Activated CD8-positive, alpha-beta memory T cell treated with anti-CD3 and anti-CD28 coated beads, Interleukin-2, amount 50 U/mL, for 4 hours (primary cell): ENCODE data around the gene ABHD8.

ENCODE experiments used
- DNase-seq: peaks from one replicate; pipeline ENCODE4 v3.0.0-alpha.2; 2020

ABHD8 gene

GRCh38 chr19:17262557-17262956 lies 40.7 kb downstream of the ABHD8 start:
- DNase-seq: no peak

DNA sequence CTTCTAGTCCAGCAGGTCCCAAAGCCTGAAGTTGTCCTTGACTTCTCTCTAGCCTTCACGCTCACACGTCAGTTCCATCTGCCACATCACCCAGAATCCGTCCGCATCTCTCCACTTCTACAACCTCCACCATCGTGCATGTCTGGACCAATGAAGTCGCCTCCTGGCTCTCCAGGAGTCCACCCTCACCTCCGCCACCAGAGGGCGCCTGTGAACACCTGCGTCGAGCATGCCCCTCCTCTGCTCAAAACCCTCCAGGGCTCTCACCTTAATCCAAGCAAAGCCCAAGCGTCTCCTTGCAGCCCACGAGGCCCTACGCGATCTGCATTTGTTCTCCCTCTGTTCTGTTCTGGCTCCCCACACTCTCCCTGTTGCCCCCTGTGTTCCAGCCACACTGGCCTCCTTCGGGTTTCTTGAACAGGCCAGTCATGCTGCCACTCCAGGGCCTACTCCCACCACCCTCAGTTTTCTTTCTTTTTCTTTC lies 42.3 kb downstream of the ABHD8 start:
- DNase-seq: peak; percentile 89

DNA sequence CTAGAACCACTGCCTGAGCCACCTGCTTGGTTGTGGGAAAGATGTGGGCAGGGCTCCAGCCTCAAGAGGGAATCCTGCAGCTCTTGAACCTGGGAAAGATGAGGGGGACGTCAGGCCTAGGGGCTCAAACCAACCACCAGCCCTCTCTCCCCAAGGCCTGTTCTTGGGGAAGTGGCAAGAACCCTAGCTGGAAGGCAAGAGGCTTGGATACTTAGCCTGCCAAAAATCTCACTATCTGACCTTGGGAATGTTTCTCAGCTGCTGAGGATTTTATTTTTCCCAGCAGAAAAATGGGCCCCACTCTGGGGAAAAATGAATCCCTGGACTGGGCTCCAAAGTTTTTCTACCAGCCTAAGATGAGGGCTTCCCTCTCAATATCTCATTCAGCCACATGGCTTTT lies 43.3 kb downstream of the ABHD8 start:
- DNase-seq: no peak

DNA sequence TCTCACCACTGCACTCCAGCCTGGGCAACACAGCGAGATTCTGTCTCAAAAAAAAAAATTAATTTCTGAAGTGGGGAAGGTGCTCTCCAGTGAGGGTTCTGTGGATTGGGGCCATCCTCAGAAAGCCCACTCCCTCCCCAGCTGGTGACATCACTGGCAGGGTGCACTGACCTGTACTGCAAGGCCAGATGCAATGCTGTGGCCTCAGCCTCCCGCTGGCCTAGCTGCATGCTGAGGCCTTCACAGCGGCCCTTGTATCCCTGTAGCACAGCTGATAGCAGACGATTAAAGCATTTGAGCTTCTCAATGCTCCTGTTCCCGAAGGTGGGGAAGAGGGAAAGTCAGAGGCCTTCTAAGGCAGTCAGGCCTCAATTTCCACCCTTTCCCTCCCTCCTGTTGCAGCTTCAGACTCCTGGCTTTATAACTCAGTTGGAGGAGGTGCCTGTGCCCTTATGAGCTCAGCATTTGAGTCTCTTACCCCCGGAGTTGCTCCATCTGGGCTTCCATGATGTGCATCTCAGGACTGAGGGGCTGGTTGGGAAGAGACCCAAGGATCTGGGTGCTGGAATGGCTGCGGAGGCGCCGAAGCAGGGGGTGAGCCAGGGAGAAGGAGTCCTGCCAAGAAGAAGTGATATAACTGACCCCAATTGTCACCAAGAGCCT lies 44.0 kb downstream of the ABHD8 start:
- DNase-seq: no peak

DNA sequence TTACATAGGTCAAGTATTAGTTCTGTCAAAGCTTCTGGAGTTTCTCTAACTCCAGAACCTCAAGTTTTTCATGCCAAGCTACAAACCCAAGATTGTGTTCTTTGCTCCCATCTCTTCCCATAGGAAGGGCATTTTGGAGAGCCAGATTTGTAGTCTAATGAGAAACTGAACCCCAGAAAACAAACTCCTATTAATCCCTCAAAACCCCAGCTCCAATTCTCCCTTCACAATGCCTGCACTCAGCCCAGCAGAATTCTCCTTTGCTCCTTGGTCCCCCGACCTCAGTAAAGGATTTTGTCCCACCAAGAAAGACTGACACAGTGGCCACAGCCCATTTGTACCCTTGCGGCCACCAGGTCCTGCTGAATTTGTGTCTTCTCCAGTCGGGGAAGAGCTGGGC lies 47.1 kb downstream of the ABHD8 start:
- no peak for DNase-seq

GRCh38 chr19:17255150-17255621 lies 48.0 kb downstream of the ABHD8 start:
- no peak for DNase-seq

DNA sequence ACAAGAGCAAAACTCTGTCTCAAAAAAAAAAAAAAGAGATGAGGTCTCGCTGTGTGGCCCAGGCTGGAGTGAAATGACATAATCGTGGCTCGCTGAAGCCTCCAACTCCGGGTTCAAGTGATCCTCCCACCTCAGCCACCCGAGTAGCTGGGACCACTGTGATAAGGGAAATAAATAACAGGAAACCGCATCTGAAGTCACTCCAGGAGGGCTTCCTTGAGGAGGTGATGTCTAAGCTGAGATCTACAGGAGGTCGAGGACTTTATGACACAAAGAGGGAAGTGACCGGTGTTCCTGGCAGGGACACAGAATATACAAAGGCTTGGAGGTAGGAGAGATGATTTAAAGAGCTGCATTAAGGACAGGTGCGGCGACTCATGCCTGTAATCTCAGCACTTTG lies 48.6 kb downstream of the ABHD8 start:
- DNase-seq: no peak

GRCh38 chr19:17249887-17250548 lies 53.2 kb downstream of the ABHD8 start:
- DNase-seq: no peak

- DNase-seq: no peak
Measured at GRCh38 chr19:17248011-17248776, 55.0 kb downstream of the ABHD8 start.

- DNase-seq: no peak
Measured at GRCh38 chr19:17246681-17247425, 56.4 kb downstream of the ABHD8 start.

GRCh38 chr19:17245535-17245984 lies 57.7 kb downstream of the ABHD8 start, which contains the start of gene NR2F6:
Gene NR2F6, minus strand, starts transcription at chr19:17245919. Its CDS starts 699 bp downstream, at chr19:17245220.
- no peak for DNase-seq

GRCh38 chr19:17244618-17245534 lies 58.3 kb downstream of the ABHD8 start:
- no peak for DNase-seq

DNA sequence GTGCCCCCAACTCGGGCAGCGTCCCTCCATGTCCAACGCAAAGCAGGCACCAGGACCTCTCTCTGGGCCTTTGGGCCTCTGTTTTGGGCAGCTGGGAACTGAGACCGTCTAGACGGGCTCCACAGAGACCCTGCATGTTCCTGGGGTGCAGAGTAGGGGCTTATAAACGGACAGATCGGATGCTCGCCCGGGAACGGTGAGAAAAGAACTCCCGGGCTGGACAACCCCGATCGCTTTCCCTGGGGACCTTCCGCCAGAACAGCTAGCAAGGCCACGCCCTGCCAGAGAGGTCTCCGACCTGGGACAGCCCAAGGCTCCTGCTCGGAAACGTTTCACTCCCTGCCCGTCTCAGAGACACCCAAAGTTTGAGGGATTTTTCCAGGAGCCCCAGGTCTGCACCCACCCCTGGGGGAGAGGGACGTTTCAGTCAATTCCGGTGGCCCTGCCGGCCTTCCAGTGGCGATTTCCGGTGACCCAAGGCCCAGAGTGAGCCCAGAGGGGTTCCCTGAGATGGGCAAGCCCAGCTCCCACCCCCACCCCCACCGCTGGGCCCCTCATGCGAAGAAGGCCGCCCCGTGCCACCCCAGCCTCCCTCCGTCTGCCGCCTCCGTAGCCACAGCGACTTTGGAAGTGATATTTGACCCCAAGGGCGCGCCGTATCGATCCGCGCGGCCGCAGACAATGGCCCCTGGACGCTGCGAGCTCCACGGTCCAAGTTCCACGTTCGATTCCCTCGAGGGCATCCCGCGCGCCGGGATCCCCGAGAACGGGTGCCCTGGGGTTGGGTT lies 59.2 kb downstream of the ABHD8 start:
- no peak for DNase-seq

DNA sequence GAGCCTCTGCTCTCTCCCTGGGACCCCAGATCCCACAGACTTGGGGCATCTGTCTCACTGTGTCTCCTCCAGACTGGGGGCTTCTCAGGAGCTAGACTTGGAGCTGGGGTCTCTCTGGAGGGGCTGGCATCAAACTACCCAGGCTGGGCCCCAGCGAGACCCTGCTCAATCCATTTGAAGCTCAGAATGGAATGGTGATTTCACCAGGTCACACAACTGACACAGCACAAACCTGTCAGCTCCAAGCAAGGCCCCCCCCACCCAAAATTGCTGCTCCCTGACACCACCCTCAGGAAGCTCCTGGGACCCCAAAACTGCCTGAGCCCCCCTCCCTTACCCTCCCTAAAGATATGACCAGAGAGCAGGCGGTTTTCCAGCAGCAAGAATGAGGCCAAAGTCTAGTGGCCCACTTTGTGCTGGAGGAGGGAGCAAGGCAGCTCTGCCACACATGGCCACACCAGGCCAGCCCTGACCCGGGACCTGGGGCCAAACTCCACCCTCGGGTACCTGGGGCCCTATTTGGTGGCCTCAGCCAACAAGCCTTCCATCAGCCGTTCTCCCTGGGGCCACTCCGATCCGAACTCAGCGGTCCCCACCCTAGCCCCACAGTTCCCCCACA lies 59.9 kb downstream of the ABHD8 start:
- no peak for DNase-seq

- no peak for DNase-seq
Measured at GRCh38 chr19:17242431-17243208, 60.6 kb downstream of the ABHD8 start.
